ENCODE data around the gene SH3GL3. TPM values are rescaled to one million over a fixed set of nuclear protein-coding genes. Genes with fewer than 3 reads are reported as not detected.
A peak's percentile ranks its signal among the peaks of the same experiment; 100 is the strongest.

SH3GL3 gene
- polyA plus RNA-seq, 2 of the 4 experiments (the other 2 are of a cell fraction), result 0.19 to 0.21 TPM

GRCh38 chr15:83446417-83446816 lies 724 bp upstream of the SH3GL3 start:
- Histone ChIP-seq H3K4me3 (no peak overlapping the region; the same call in 2 of the 3 replicates), H3K9me3 (no peaks in the 10 kb centered on the region), H3K4me1 (0 out of 3 replicates have a peak, but pooled peaks cover 4% of the 10 kb centered on the region), H3K27ac (no peak overlapping the region), H3K4me2 (peak overlapping the region; percentile 99)
- no peak; a peak in 1 of 6 replicates for ATAC-seq
- 64% methylated on average over 14 of the region's 14 CpGs for WGBS (ENCODE audit: missing lambda C conversion rate)
- DNase-seq (ENCODE audit: low read depth in 1 of 2, low spot score in 1 of 2), result no peak
- CTCF ChIA-PET, result interaction anchor here (0.6 to 7.1 kb wide), 27 partner anchors 9 to 469 kb away, joined by 3 to 76 read pairs (median 3); no protein-coding TSS in a partner anchor
- FAIRE-seq, result no peak
- no peak for TF ChIP-seq CEBPB (IDR thresholded peaks at IDR 0.05)
- TF ChIP-seq EHMT2 (IDR thresholded peaks at IDR 0.05; ENCODE audit: low read depth), result no peak
- no peak for TF ChIP-seq ZFP36 (IDR thresholded peaks at IDR 0.05; ENCODE audit: borderline replicate concordance, partially characterized antibody)
- no peak for TF ChIP-seq POLR2AphosphoS2 (conservative IDR thresholded peaks at IDR 0.05; ENCODE audit: low read length)
- no peak for TF ChIP-seq HES2 (IDR thresholded peaks at IDR 0.05)
- TF ChIP-seq FOXS1 (CRISPR knock-in tag; IDR thresholded peaks at IDR 0.05), result no peak
- no peak for TF ChIP-seq BCL3 (IDR thresholded peaks at IDR 0.05)
- TF ChIP-seq RNF2 (IDR thresholded peaks at IDR 0.05; ENCODE audit: borderline replicate concordance, low read depth), result no peak
- no peak for TF ChIP-seq PBX3 (IDR thresholded peaks at IDR 0.05)
- no peak for TF ChIP-seq RCOR1 (IDR thresholded peaks at IDR 0.05; ENCODE audit: low read depth, low read length)
- TF ChIP-seq JUN (IDR thresholded peaks at IDR 0.05), result no peak
- POLR2A ChIA-PET, result no interaction called here

- no peak for TF ChIP-seq MAX (IDR thresholded peaks at IDR 0.05)
- no peak for TF ChIP-seq JUN (IDR thresholded peaks at IDR 0.05)
- TF ChIP-seq EHF (CRISPR knock-in tag; IDR thresholded peaks at IDR 0.05), result no peak
- TF ChIP-seq ESRRA (IDR thresholded peaks at IDR 0.05; ENCODE audit: borderline replicate concordance, low read length), result no peak
- TF ChIP-seq CTCF (IDR thresholded peaks at IDR 0.05), result no peak
- DNase-seq (ENCODE audit: low read depth in 1 of 2, low spot score in 1 of 2), result no peak
- 0 out of 6 replicates have a peak, but pooled peaks of 1 of the 2 experiments have one; percentile 7 for ATAC-seq
- no peak overlapping the region for H3K4me2 ChIP-seq
- 0 out of 3 replicates have a peak, but pooled peaks cover 4% of the 10 kb centered on the region for H3K4me1 ChIP-seq
- H3K9me3 ChIP-seq, result no peaks in the 10 kb centered on the region
- no peak overlapping the region for H3K4me3 ChIP-seq
- POLR2A ChIA-PET, result no interaction called here
- 39% methylated on average over 3 of the region's 3 CpGs for WGBS (ENCODE audit: missing lambda C conversion rate)
- no peak for FAIRE-seq
- CTCF ChIA-PET, result interaction anchor here (1.0 to 7.1 kb wide), 6 partner anchors 12 to 201 kb away, joined by 3 to 76 read pairs (median 4); no protein-coding TSS in a partner anchor
- H3K27ac ChIP-seq, result no peak overlapping the region
Observed at GRCh38 chr15:83449250-83449671, 2.1 kb downstream of the SH3GL3 start.

GRCh38 chr15:83449937-83450506 lies 2.9 kb downstream of the SH3GL3 start:
- H3K4me1 ChIP-seq, result 0 out of 3 replicates have a peak, but pooled peaks cover 4% of the 10 kb centered on the region

More at GRCh38 chr15:83449937-83450506, 2.9 kb downstream of the SH3GL3 start:
- ATAC-seq (no peak), FAIRE-seq (no peak), DNase-seq (ENCODE audit: low read depth in 1 of 2, low spot score in 1 of 2) (no peak)
- POLR2A ChIA-PET, result no interaction called here
- no peaks in the 10 kb centered on the region for H3K9me3 ChIP-seq
- H3K4me3 ChIP-seq, result no peak overlapping the region
- no peak overlapping the region for H3K27ac ChIP-seq
- no peak overlapping the region for H3K4me2 ChIP-seq
- CTCF ChIA-PET, result interaction anchor here (0.8 to 7.1 kb wide), 6 partner anchors 12 to 202 kb away, joined by 3 to 76 read pairs (median 4); no protein-coding TSS in a partner anchor
- 62% methylated on average over 3 of the region's 3 CpGs for WGBS (ENCODE audit: missing lambda C conversion rate)
- TF ChIP-seq NR3C1 (IDR thresholded peaks at IDR 0.05) (no peak), RARB (CRISPR knock-in tag; IDR thresholded peaks at IDR 0.05) (no peak), MAFK (IDR thresholded peaks at IDR 0.05; ENCODE audit: partially characterized antibody) (peak; percentile 84)
